DMS79 (cell line): ENCODE results near the gene SLC25A48.

Source experiments
- DNase-seq: peaks from one replicate; lab custom pipeline; 2025; lab: John Stamatoyannopoulos, UW

The SLC25A48 gene

DNA sequence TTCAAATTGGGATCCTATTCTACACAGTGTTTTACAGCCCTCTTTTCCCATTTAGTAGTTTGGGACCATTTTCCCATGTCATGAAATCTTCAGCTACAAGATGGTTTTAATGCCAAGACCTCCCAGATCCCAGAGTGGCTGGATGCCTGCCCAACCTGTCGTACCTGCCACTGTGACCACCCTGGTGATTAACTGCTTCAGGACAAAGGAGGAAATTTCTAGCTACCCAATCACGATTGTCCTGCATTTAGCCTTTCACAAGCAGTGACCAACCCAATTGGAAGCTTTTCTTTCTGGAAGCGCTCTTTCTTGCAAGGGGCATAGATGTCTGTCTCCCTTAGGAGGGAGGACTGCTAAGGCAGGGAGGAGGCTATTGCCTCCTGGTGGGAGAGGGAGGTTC is 47.4 kb downstream of the SLC25A48 start:
- DNase-seq, result no peak

DNA sequence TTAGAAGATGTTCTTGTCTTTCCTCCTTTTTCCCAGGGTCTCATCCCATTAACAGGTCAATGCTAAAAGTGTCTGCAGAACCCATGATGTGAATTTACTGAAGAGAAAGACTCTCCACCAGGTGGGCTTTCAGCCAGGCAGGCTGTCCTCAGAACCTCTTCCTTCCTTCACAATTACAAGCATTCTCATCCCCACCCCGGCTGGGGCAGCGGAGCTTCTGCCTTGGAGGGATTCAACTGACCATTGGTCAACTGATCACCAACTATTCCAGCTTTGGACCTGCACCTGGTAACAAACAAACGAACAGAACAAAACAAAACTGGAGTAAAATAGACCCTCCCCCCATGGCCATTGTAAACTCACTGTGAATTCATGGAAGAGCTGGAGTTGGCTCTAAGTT is 48.6 kb downstream of the SLC25A48 start:
- DNase-seq, result no peak

DNA sequence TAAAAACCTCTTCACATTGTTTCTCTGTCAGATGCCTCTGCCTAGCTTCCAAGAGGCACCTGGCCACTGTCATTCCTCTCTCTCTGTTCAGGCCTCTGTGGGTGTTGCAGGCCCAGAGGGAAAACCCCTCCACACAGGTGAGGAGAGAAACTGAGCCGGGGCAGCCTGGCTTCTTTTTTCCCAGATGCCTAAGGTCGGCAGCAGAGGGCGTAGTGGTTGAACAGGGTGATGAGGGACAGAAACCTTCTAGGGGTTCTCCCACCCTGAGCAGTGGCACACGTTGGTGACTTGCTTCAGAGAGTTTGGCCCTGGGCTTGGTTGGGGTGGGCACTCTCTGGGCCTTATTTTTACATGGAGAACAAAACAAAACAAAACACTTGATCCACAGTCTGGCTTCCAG is 49.0 kb downstream of the SLC25A48 start:
- no peak for DNase-seq

DNA sequence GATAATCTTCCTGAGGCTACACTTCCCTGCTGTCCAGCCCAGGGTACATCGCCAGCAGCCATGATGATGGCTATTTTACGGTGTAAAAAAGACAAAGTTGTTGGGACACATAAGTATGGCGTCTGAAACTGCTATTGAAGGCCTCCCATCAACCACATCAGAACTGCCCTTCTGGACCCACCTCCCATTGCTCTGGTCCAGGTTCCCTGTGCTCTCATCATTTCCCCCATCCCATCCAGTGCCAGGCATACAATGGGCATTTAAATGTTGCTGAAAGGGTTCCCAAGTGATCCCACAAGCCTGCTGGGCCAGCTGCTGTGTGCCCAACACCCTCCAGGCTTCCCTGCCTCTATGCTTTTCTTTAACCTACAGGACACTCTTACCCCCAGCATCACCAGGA is 50.6 kb downstream of the SLC25A48 start:
- no peak for DNase-seq

DNA sequence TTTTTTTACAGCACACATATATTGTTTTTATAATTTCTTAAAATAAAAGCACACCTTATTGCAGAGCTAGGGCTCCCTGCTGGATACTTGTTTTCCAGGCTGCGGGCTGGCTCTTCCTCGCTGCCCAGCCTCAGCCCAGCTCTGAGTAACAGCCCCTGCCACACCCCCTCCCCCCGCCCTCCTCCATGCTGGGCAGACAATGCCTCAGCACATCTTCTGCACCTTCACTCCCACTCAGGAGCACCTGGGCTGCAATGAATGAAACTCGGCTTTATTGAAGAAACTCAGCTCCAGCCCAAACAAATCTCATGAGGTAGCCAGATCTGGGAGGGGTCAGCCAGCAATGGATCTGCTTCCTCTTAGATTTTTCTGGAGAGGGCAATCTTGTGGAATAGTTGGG is 51.7 kb downstream of the SLC25A48 start:
- DNase-seq, result no peak

DNA sequence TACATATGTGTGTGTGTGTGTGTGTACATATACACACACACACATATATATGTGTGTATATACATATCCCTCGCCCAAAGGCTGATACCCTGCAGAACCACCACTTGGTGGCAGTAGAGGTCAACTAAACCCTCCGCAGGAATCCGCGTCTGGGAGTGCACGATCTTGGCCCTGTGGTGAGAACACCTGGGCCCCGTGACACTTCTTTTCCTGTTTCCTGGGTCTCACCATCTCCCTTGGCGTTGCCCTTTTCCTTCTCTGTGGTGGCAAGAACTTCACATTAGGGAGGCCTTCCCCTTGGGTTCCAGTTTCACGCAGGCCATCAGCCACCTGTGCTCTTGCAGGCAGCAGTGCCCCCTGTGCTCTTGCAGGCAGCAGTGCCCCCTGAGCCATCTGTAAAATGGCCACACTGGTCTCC is 53.0 kb downstream of the SLC25A48 start:
- no peak for DNase-seq

DNA sequence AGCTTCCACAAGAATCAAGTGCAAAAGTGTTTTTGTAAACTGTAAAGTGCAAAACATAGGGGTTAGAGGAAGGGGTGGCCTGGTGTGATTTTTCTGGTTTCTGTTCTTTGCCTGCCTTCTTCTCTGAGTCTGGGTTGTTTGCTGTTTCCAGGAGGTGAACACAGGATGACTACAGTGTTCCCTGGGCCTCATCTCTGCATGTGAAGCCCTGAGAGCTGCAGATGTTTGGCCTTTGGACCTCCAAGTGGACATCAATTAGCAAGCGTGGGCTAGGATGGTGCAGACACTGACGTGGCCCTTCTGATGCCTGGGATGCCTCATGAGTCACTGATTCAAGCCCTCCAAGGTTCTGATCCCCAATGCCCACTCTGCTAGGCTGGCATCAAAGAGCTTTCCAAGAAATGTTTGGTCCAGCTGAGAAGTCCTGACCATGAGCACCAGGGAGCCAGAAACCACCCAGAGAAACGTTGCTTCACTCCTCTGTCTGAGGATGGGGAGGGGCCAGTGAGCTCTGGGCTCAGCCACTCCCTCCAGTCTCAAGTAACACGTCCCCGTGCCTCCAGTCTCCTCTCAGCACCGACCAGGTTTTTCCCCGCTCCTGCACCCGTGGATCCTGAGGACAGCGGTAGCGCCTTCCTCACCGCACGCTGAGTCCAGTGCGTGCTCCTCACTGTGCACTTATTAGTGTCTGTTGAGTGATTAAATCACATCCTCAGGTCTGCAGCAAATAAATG is 53.6 kb downstream of the SLC25A48 start:
- no peak for DNase-seq

DNA sequence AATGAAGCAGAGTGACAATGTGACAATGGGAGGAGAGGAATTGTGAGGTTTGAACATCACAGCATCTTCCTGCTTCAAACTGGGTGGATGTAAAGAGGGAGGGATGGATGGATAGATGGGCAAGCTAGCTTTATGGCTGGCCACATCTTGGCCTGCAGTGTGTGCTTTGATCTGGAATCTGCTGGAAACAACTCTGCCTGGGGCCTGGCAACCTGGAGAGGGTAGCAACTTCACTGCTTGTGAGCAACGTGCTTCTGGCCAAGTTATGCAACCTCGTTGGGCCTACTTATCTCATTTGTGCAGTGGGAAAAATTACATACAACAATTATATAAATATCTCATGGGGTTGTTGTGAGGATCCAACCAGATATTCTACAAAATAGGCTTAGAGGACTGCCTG is 55.8 kb downstream of the SLC25A48 start:
- DNase-seq, result no peak

DNA sequence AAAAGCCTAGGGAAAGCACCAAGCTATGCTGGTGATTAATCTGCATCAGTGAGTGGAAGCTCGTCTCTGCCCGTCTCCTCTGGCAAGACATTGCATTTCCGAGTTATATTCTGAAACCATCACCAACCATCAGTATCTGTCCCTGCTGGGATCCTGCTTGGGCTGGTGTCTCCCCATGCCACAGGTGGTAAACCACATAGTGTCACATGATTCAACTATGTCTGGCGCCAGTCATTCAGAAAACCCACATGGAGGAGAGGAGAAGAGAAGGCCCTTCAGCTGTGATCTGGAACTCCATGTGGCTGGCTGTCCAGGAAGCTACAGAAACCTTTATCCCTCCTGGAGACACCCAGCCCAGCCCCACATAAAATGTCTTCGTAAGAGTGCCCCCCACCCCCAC is 56.4 kb downstream of the SLC25A48 start:
- no peak for DNase-seq

DNA sequence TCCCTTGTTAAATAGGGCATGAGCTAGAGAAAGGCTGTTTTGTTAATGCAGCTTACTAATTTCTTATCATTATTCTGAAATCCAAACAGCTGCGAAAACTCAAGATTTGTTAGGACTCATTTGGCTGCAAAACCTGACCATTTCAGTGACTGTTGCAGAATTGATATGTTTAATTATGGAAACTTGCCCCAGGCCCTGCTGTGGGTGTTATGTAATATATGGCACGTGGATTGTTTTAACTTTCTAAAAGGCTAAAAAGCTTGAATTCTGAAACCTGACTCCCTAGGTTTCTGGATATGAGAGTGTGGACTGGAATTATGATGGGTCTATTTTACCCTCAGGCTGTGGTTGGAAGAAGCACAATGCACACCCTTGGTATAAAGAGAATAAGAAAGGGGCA is 56.8 kb downstream of the SLC25A48 start:
- no peak for DNase-seq

DNA sequence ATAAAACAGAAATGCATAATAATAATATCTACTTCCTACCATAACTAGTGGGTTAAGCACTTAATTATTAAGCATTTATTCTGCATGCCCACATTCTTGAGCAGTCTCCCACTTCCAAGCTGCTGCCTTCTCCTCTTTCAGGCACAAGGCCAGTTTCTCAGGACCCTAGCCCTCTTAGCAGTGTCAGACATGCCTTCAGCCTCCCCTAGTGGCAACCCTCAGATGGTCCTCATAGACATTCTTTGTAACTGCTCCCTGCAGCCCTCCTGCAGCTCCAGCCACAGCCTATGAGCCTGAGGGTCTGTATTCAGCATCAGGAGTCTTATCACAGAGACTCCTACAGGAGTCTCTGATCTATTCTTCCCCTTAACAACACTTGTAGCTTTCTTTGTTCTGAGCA is 57.3 kb downstream of the SLC25A48 start:
- DNase-seq, result no peak

DNA sequence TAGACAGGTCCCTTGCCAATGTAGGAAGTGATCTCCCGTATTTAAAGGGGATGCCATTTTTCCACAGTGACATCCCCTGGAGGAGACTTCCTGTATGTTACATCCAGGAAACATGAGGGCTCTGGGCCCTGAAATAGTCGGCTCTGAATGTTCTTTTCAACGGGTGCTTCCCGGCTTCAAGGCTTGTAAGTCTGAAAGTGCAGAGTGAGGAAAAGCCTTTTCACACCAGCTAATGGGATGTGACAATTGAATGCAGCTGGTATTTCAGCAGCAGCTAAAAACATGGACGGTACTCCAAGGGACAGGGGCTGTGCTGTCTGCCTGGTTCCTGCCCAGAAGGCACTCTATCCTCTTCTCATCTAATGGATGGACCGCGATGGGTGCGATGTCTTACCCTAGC is 59.8 kb downstream of the SLC25A48 start:
- DNase-seq, result no peak

DNA sequence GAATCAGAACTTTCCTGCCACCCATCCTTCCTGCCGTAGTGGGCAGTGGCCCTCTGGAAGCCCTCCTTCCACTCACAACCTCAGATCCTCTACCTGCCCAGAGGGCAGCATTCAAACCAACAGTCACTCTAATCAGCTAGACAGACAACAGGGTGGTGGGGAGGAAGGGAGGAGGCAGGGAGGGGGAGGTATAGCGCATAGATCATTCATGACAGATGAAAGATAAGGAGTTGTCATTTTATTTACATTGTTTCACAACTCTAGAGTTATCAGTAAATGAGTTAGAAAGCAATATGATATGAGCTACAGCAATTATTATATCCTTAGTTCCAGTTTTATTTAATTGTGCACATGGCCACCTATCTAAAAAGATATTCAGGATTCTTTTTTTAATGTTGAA is 60.3 kb downstream of the SLC25A48 start:
- no peak for DNase-seq

DNA sequence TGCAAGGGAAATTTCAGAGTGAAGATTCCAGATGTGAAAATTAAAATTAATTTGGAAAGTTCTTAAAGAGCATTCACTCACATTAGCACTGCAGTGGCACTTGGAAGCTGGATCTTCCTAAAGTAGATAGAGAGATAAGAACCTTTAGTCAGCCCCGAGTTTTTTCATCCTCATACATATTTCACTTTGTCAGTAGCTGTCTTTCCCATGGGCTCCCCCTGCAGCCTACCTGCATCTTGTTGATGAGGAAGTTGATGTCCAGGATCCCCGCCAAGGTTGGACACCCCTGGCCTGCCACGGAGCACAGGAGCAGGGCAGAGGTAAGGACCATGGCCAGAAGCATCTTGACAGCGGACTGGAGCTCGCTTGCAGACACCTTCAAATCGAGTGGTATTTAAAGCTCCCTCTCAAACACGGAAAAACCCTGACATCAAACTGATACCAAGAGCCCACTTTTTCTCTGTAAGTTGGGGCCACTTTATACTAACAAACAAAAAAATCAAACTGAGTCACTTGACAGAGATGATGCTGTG is 61.1 kb downstream of the SLC25A48 start, which contains the start of gene IL9:
TSS of gene IL9 (minus strand) at position 368 of the 533 bp plus-strand sequence. CDS start at position 343, 25 bp downstream.
- no peak for DNase-seq

DNA sequence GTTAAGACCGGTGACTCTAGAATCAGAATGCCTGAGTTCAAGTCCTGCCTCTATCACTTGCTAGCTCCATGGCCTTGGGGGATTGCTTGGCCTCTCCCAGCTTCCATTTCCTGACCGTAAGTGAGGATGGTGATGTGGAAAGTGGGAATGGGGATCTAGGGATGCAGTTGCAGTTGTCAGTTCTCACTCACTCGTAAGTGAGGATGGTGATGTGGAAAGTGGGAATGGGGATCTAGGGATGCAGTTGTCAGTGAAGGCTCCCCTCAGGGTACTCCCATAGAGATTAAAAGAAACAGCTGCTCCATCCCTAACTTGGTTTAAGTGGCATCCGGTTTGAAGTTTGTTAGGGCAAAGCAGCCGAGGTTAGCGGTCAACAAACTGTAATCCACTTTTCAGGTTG is 64.2 kb downstream of the SLC25A48 start:
- DNase-seq, result no peak

DNA sequence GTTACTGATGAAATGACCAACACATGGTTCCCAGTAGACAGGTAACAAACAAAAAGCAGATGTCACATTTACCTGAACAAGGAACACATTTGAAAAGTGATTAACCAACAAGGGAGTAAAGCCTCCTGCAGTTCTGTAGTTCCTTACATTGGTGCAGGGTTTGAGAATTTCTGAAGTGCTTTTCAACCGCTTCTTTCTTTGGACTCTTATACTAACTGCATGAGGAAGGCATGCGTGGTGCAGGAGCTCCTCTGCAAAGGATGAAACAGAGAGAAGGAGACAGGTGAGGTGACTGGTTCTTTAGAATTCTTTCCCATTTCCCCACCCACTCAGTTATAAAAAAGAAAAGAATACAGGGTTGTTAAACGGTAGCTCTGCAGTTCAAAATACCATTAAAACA is 65.8 kb downstream of the SLC25A48 start:
- DNase-seq, result no peak

DNA sequence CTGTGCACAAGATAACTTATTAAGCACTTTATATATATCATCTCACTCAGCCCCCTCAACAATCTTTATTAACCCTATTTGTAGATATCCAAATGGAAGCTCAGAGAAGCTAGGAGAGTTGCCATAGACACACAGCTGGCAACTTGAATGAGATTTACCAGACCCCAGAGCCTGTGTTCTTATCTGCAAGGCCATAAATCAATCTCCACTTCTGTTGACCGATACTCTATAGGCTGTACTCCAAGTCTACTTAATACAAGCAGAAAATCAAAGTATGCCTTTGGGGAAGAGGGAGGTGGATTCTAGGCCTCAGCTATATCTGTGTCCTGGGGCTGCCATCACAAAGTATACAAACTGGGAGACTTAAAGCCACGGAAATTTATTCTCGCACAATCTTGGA is 67.2 kb downstream of the SLC25A48 start:
- DNase-seq, result no peak

DNA sequence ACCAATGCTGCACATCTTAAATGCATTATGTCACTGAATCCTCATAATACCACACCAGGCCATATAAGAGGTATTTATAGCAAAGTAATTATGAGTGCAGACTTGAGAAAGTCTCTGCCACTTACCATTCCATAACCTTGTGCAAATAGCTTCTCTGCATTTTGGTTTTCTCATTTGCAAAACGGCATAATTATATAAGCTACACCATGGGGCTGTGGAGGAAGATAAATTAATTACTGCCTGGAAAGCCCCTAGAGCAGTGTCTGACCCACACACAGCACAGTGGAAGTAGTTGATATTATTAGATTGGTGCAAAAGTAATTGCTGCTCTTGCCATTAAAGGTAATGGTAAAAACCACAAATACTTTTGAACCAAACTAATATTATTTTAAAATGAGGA is 70.7 kb downstream of the SLC25A48 start:
- DNase-seq, result no peak

DNA sequence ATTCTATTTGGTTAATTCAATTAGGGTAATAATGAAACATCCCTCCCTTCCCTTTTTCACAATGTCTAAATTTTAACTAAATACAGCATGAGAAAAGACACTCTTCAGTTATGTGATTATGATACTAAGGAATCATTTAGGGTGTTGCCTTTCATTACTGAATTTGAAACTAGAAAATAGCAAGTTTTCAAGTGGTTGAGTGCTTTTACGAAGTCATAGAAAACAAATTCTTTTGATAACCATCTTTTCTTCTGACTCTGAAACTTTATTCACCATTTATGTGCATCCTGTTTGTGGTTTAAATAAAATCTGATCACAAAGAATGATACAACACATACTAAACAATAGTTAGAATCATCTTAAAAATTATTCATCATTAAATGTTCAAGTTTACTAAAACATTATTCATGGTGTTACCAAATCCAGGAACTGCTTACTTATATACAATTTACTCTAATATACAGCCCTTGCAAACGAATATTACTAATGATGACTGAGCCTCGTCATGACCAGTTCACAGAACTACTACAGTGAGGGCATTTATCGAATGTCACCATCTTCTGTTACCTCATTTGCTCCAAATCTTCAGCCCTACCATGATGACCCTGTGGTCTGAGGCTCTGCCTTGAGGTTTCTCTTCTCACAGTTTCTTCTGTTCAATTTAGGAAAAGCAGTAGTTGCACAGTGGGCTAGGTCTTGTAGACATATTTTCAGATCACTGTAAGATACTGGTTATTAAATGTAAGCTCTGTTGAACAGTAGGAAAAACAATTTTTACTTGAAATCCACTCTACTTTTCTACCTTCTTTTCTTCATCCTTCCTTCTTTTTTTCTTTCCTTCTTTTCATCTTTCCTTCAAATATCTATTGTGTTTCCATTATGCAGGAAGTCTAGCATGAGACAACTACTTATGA is 79.5 kb downstream of the SLC25A48 start:
- no peak for DNase-seq

DNA sequence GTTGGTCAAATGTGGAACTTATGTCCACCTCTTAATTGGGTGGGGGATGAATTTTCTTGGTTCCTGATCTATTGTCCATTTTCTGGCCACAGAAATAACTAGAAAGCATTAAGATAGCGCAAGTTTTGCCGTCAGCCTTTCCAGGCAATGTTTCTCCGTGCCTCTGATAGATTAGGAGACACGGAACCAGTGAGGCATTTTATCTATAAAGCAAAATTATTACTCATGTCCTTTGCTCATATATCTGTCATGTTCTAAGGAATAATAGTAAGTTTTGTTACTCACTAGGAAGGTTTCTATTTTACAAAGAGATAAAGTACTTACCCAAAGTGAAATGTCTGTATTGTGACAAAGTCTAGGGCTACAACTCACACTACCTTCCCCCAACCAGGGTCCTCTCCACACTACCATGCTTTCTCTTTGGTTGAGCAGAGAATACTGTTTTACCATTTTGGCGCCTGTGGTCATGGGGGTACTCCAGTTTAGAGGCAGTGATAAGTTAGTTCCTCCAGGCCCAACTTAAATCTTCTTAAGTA is 81.1 kb downstream of the SLC25A48 start:
- no peak for DNase-seq

DNA sequence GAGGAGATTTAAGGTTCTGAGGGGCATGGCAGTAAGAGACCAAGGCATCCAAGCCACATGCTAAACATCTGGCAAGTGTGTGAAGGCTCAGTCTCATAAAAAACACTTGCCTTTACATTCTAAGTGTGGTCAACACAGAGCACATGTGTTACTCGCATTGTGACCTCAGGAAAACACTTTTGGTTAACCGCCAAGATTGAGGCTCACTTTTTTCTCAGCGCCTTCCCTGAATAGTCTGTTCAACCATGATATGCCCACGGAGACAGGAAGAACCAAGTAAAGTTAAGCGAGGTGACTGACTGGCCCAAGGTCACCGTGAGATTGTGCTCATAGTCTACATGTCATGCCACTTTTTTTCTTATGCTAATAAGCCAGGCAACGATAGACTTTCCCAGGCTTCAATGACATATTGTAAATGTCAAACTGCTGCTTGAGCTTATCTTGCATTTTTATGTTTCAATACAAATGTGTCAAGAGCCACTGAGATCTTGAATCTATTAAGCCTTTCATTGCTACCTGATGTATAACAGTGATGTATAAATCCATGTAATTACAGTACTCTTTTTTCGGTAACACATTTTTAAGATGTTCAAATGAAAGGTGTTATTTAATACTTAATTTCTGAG is 82.3 kb downstream of the SLC25A48 start:
- no peak for DNase-seq

DNA sequence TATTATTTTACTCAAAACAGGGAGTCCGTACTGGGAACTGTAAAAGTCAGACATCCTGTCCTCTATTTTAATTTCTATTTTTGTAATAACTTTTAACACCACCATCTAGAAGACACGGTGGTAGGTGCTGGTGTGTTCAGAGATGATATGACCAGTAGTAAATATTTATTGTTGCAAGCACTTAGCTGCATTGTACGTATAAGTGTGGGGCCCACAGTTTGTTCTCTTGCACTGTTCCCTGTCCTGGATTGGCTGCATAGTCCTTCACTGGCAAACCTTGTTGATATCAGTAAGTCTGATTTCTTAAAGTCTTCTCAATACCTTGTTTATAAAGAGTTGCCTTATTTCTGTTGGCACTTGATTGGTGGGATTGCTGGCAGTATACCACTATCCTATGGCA is 85.7 kb downstream of the SLC25A48 start:
- no peak for DNase-seq
